GM12874 (cell line): ENCODE measurements around the gene AUTS2.

Source experiments
- CTCF ChIP-seq: IDR thresholded peaks from 2 replicates; pipeline ENCODE4 v1.5.1; 2011; ENCODE audit warnings: low read depth, mild to moderate bottlenecking, control low read depth, low read length, moderate library complexity; ENCODE audit not compliant: insufficient read depth

AUTS2 gene

GRCh38 chr7:70463352-70463938, 865.2 kb downstream of the AUTS2 start:
- TF ChIP-seq CTCF, result no peak

- TF ChIP-seq CTCF, result no peak
Observed at GRCh38 chr7:70466725-70467364, 868.6 kb downstream of the AUTS2 start.

GRCh38 chr7:70470746-70471145, 872.5 kb downstream of the AUTS2 start:
- TF ChIP-seq CTCF, result no peak

- no peak for TF ChIP-seq CTCF
Observed at GRCh38 chr7:70472601-70473237, 874.4 kb downstream of the AUTS2 start.

GRCh38 chr7:70474639-70475234, 876.5 kb downstream of the AUTS2 start:
- TF ChIP-seq CTCF, result no peak

- TF ChIP-seq CTCF, result no peak
Observed at GRCh38 chr7:70477036-70478010, 879.0 kb downstream of the AUTS2 start.
